Pons (tissue), 1 donor: ENCODE data around the gene SSBP3.
A peak's percentile ranks its signal among the peaks of the same experiment; 100 is the strongest.

ENCODE experiments used
- DNase-seq: peaks from one replicate; pipeline ENCODE4 v3.0.0-alpha.2; 2016; ENCODE audit warnings: low spot score

Gene SSBP3

GRCh38 chr1:54329312-54330003 is 76.7 kb downstream of the SSBP3 start:
- peak; percentile 92 for DNase-seq

GRCh38 chr1:54328066-54328636 is 78.0 kb downstream of the SSBP3 start:
- DNase-seq, result no peak

GRCh38 chr1:54327386-54328065 is 78.7 kb downstream of the SSBP3 start:
- peak; percentile 36 for DNase-seq

GRCh38 chr1:54326543-54327385 is 79.4 kb downstream of the SSBP3 start:
- no peak for DNase-seq

GRCh38 chr1:54325703-54326461 is 80.3 kb downstream of the SSBP3 start:
- no peak for DNase-seq

- no peak for DNase-seq
Measured at GRCh38 chr1:54325284-54325683, 80.9 kb downstream of the SSBP3 start.

- peak; percentile 68 for DNase-seq
Measured at GRCh38 chr1:54324251-54325140, 81.7 kb downstream of the SSBP3 start.

- DNase-seq, result no peak
Measured at GRCh38 chr1:54323921-54324250, 82.3 kb downstream of the SSBP3 start.

GRCh38 chr1:54323324-54323739 is 82.9 kb downstream of the SSBP3 start:
- no peak for DNase-seq

GRCh38 chr1:54318246-54318814 is 87.9 kb downstream of the SSBP3 start:
- DNase-seq, result no peak

GRCh38 chr1:54317084-54317483 is 89.1 kb downstream of the SSBP3 start:
- no peak for DNase-seq

GRCh38 chr1:54315099-54315498 is 91.1 kb downstream of the SSBP3 start:
- no peak for DNase-seq

GRCh38 chr1:54314696-54315095 is 91.5 kb downstream of the SSBP3 start:
- DNase-seq, result no peak

- no peak for DNase-seq
Measured at GRCh38 chr1:54312796-54313316, 93.3 kb downstream of the SSBP3 start.

GRCh38 chr1:54311506-54311905 is 94.7 kb downstream of the SSBP3 start:
- DNase-seq, result no peak

- no peak for DNase-seq
Measured at GRCh38 chr1:54310439-54311328, 95.5 kb downstream of the SSBP3 start.

- DNase-seq, result peak; percentile 87
Measured at GRCh38 chr1:54309631-54310366, 96.4 kb downstream of the SSBP3 start.

GRCh38 chr1:54307305-54307704 is 98.9 kb downstream of the SSBP3 start:
- DNase-seq, result no peak
